Cardiac muscle cell (in vitro differentiated cells and primary cell): ENCODE results near the gene CSNK2A3. TPM values are rescaled to one million over a fixed set of nuclear protein-coding genes. Genes with fewer than 3 reads are reported as not detected.

Experiments used
- DNase-seq, 2 donors: peaks; one replicate each; pipeline versions ENCODE4 v3.0.0 to v3.0.0-alpha.2; 2010 to 2017; ENCODE audit warnings: low read depth in 1 of 2, low spot score in 1 of 2
- H3K27ac ChIP-seq: fragments of 200-600 bp; sonication (generic); 2 replicates; pipeline ENCODE4 v1.5.1; 2016
- H3K27me3 ChIP-seq: fragments of 200-600 bp; sonication (generic); 2 replicates; pipeline ENCODE4 v1.6.0; 2016; ENCODE audit warnings: control low read depth
- H3K36me3 ChIP-seq: fragments of 200-600 bp; sonication (generic); 2 replicates; pipeline ENCODE4 v1.5.1; 2016; ENCODE audit warnings: control low read depth
- H3K4me1 ChIP-seq: fragments of 200-600 bp; sonication (generic); 2 replicates; pipeline ENCODE4 v1.8.1; 2017; ENCODE audit warnings: low read depth, mild to moderate bottlenecking, mixed run types
- H3K4me3 ChIP-seq: fragments of 200-600 bp; sonication (generic); 2 replicates; pipeline ENCODE4 v1.5.1; 2016; ENCODE audit warnings: mild to moderate bottlenecking
- H3K9me3 ChIP-seq: fragments of 200-600 bp; sonication (generic); 2 replicates; pipeline ENCODE4 v1.5.1; 2017; ENCODE audit warnings: low read depth, mild to moderate bottlenecking, control low read depth
- CTCF ChIP-seq: IDR thresholded peaks from 2 replicates; pipeline ENCODE4 v1.5.1; 2012; ENCODE audit warnings: low read depth, mild to moderate bottlenecking, low read length
- polyA plus RNA-seq: library from polyadenylated mRNA; unstranded; fragments of >200 nt; fragmentation: Nextera tagmentation; extraction: Ambion mirVana; gene quantifications from 2 replicates; pipeline ENCODE4 v1.2.1, GENCODE V29; 2016
- total RNA-seq: library from RNA; depleted of rRNA; stranded (reverse); fragments of >200 nt; gene quantifications from 2 replicates; pipeline ENCODE4 v1.2.3, GENCODE V29; 2016

CSNK2A3 gene
- total and polyA plus RNA-seq, 2 experiments from 2014 or later: 0.98 to 1.1 TPM

- Histone ChIP-seq H3K9me3 (no peaks in the 10 kb centered on the region), H3K27ac (no peak overlapping the region), H3K27me3 (no peaks in the 10 kb centered on the region), H3K4me1 (no peaks in the 10 kb centered on the region), H3K36me3 (no peaks in the 10 kb centered on the region), H3K4me3 (no peak overlapping the region)
- DNase-seq: no peak
- TF ChIP-seq CTCF: no peak
Observed at GRCh38 chr11:11383995-11384394, 30.9 kb upstream of the CSNK2A3 start.

GRCh38 chr11:11382858-11383532, 29.9 kb upstream of the CSNK2A3 start:
- no peak overlapping the region for H3K27ac ChIP-seq
- DNase-seq: no peak

GRCh38 chr11:11381471-11382105, 28.5 kb upstream of the CSNK2A3 start:
- Histone ChIP-seq H3K27me3 (no peaks in the 10 kb centered on the region), H3K4me1 (no peaks in the 10 kb centered on the region), H3K9me3 (no peaks in the 10 kb centered on the region), H3K27ac (no peak overlapping the region), H3K4me3 (no peak overlapping the region), H3K36me3 (no peaks in the 10 kb centered on the region)
- TF ChIP-seq CTCF: no peak
- no peak for DNase-seq

More at GRCh38 chr11:11382858-11383532, 29.9 kb upstream of the CSNK2A3 start:
- H3K27me3 ChIP-seq: no peaks in the 10 kb centered on the region
- no peak for TF ChIP-seq CTCF
- no peak overlapping the region for H3K4me3 ChIP-seq
- H3K9me3 ChIP-seq: no peaks in the 10 kb centered on the region
- H3K4me1 ChIP-seq: no peaks in the 10 kb centered on the region
- no peaks in the 10 kb centered on the region for H3K36me3 ChIP-seq

- Histone ChIP-seq H3K36me3 (no peaks in the 10 kb centered on the region), H3K27me3 (no peaks in the 10 kb centered on the region), H3K4me1 (no peaks in the 10 kb centered on the region), H3K4me3 (no peak overlapping the region), H3K27ac (no peak overlapping the region), H3K9me3 (no peaks in the 10 kb centered on the region)
- TF ChIP-seq CTCF: no peak
- no peak for DNase-seq
Observed at GRCh38 chr11:11380883-11381282, 27.8 kb upstream of the CSNK2A3 start.

GRCh38 chr11:11380340-11380739, 27.3 kb upstream of the CSNK2A3 start:
- H3K9me3 ChIP-seq: no peaks in the 10 kb centered on the region
- H3K27ac ChIP-seq: no peak overlapping the region
- H3K4me1 ChIP-seq: no peaks in the 10 kb centered on the region
- H3K36me3 ChIP-seq: no peaks in the 10 kb centered on the region
- H3K4me3 ChIP-seq: no peak overlapping the region
- no peak for DNase-seq
- TF ChIP-seq CTCF: no peak
- H3K27me3 ChIP-seq: peaks cover 3% of the 10 kb centered on the region
